HepG2 (cell line): Measurements from ENCODE around the gene XPNPEP1. TPM values are rescaled to one million over a fixed set of nuclear protein-coding genes. Genes with fewer than 3 reads are reported as not detected.

Experiments used
- FOSL2 ChIP-seq: sonication (generic); formaldehyde crosslinking; IDR thresholded peaks from 2 replicates; pipeline ENCODE4 v1.4.0; 2020; ENCODE audit warnings: missing genetic modification reagents
- KDM5B ChIP-seq: sonication (generic); formaldehyde crosslinking; IDR thresholded peaks from 2 replicates; pipeline ENCODE4 v1.4.0; 2020; ENCODE audit warnings: missing genetic modification reagents, mild to moderate bottlenecking, borderline replicate concordance
- NBN ChIP-seq: fragments of 450-650 bp; conservative IDR thresholded peaks from 2 replicates; pipeline ENCODE4 v1.6.1; 2017
- NCOA5 ChIP-seq: sonication (generic); formaldehyde crosslinking; IDR thresholded peaks from 2 replicates; pipeline ENCODE4 v1.4.0; 2020; ENCODE audit warnings: missing genetic modification reagents
- RELA ChIP-seq: sonication (generic); formaldehyde crosslinking; IDR thresholded peaks from 2 replicates; pipeline ENCODE4 v1.4.0; 2020; ENCODE audit warnings: missing genetic modification reagents
- SP2 ChIP-seq: sonication (generic); formaldehyde crosslinking; IDR thresholded peaks from 2 replicates; pipeline ENCODE4 v1.5.1; 2020; ENCODE audit warnings: mild to moderate bottlenecking, missing genetic modification reagents
- ZKSCAN8 ChIP-seq: IDR thresholded peaks from 2 replicates; pipeline ENCODE4 v1.6.1; 2016; ENCODE audit warnings: borderline replicate concordance, missing genetic modification reagents, missing compliant biosample characterization
- ZMYM3 ChIP-seq: sonication (generic); formaldehyde crosslinking; IDR thresholded peaks from 2 replicates; pipeline ENCODE4 v1.5.1; 2020; ENCODE audit warnings: mild to moderate bottlenecking, missing genetic modification reagents
- ZNF296 ChIP-seq: sonication (generic); formaldehyde crosslinking; conservative IDR thresholded peaks from 2 replicates; pipeline ENCODE4 v1.5.0; 2020; ENCODE audit warnings: mild to moderate bottlenecking, missing genetic modification reagents
- ZNF83 ChIP-seq: sonication (generic); formaldehyde crosslinking; IDR thresholded peaks from 2 replicates; pipeline ENCODE4 v1.4.0; 2020; ENCODE audit warnings: missing genetic modification reagents, mild to moderate bottlenecking, borderline replicate concordance
- ZZZ3 ChIP-seq: sonication (generic); formaldehyde crosslinking; IDR thresholded peaks from 2 replicates; pipeline ENCODE4 v1.4.0; 2020; ENCODE audit warnings: missing genetic modification reagents, mild to moderate bottlenecking, borderline replicate concordance
- polyA plus RNA-seq, 8 experiments: library from polyadenylated mRNA; depleted of rRNA in 3 of 8; stranded (reverse) in 7 of 8; unstranded in 1 of 8; fragments of >200 nt; fragmentation: Illumina TruSeq in 4 of 8; extraction: Trizol in 4 of 8; gene quantifications; 2 replicates each; pipeline versions ENCODE4 v1.2.1 to v1.2.3, GENCODE V29; 2011 to 2016; ENCODE audit warnings: low read depth in 4 of 8, missing spikeins in 1 of 8, mixed read lengths in 1 of 8; ENCODE audit not compliant: insufficient read depth in 1 of 8
- total RNA-seq, 5 experiments: library from RNA; depleted of rRNA; stranded (reverse); fragments of >200 nt; fragmentation: Illumina TruSeq; extraction: Trizol; gene quantifications; 2 replicates each; pipeline ENCODE4 v1.2.3, GENCODE V29; 2016; ENCODE audit warnings: low read depth in 1 of 5
- TF ChIP-seq, protein P1 (sequence below): sonication (generic); formaldehyde crosslinking; IDR thresholded peaks from 2 replicates; pipeline ENCODE4; 2020; ENCODE audit warnings: missing genetic modification reagents, mild to moderate bottlenecking, borderline replicate concordance
- TF ChIP-seq, protein P2 (sequence below): IDR thresholded peaks from 2 replicates; pipeline ENCODE4 v1.6.1; 2016; ENCODE audit warnings: missing genetic modification reagents, missing compliant biosample characterization
- TF ChIP-seq, protein P3 (sequence below): sonication (generic); formaldehyde crosslinking; IDR thresholded peaks from 2 replicates; pipeline ENCODE4 v1.5.0; 2020; ENCODE audit warnings: mild to moderate bottlenecking, missing genetic modification reagents
- TF ChIP-seq, protein P4 (sequence below): sonication (generic); formaldehyde crosslinking; IDR thresholded peaks from 2 replicates; pipeline ENCODE4 v1.8.0; 2022; ENCODE audit warnings: missing genetic modification reagents, mild to moderate bottlenecking, borderline replicate concordance
- TF ChIP-seq, protein P5 (sequence below): sonication (generic); formaldehyde crosslinking; IDR thresholded peaks from 2 replicates; pipeline ENCODE4 v1.5.1; 2020; ENCODE audit warnings: missing genetic modification reagents, mild to moderate bottlenecking, borderline replicate concordance
- TF ChIP-seq, protein P6 (sequence below): fragments of 450-650 bp; IDR thresholded peaks from 2 replicates; pipeline ENCODE4 v1.6.1; 2016

The XPNPEP1 gene
- total and polyA plus RNA-seq, 2 of the 13 experiments (the other 11 are each of a cell fraction or from before 2014, with no cell fraction given), result 30.3 to 55.5 TPM

DNA sequence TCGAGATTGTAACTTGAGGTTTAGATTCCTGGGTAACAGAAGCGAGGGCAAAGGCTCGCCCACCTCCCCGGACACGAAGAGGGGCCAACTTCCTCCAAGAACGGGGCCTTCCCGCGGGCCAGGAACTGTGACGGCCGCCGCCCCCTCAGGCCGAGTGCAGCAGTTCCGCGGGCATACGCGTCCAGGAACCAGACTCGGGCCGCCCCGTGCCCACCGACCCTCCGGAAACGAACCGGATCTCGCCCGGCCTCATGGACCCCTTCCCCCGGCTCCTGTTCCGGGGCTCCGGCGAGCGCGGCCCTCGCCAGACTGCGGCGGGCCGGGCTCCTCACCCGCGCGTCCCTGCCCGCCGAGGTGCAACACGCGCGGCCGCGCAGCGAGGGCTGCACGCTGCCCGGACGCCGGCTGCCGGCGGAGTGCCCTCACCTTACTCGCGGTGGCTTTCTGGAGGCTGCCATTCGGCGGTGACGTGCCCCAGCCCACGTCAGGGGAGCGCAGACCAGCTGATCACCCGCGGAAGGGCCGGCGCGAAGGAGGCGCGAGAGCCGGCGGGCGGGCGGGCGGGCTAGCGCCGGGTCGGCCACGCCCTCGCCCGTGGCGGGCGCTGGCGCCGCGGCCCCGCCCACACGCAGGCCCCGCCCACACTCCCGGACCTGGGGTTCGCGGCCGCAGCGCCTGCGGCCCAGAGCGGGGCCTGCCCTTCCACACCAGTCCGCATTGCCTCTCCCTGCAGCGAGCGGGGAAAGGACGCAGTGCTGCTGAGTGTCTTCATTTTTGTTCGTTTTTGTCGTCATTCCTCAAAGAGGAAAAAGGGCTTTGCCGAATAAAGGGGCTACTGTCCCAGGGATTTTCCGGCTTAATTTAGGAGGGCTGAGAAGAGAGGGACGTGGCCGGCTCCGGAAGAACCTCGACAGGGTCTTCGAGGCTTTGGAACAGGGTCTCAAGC lies at the start of gene XPNPEP1 (continued):
- TF ChIP-seq, protein P1, sequence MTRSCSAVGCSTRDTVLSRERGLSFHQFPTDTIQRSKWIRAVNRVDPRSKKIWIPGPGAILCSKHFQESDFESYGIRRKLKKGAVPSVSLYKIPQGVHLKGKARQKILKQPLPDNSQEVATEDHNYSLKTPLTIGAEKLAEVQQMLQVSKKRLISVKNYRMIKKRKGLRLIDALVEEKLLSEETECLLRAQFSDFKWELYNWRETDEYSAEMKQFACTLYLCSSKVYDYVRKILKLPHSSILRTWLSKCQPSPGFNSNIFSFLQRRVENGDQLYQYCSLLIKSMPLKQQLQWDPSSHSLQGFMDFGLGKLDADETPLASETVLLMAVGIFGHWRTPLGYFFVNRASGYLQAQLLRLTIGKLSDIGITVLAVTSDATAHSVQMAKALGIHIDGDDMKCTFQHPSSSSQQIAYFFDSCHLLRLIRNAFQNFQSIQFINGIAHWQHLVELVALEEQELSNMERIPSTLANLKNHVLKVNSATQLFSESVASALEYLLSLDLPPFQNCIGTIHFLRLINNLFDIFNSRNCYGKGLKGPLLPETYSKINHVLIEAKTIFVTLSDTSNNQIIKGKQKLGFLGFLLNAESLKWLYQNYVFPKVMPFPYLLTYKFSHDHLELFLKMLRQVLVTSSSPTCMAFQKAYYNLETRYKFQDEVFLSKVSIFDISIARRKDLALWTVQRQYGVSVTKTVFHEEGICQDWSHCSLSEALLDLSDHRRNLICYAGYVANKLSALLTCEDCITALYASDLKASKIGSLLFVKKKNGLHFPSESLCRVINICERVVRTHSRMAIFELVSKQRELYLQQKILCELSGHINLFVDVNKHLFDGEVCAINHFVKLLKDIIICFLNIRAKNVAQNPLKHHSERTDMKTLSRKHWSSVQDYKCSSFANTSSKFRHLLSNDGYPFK, result no peak
- no peak for TF ChIP-seq ZNF83 (CRISPR knock-in tag)
- TF ChIP-seq ZMYM3 (CRISPR knock-in tag), result no peak
- TF ChIP-seq ZZZ3 (CRISPR knock-in tag), result no peak
- no peak for TF ChIP-seq RELA (CRISPR knock-in tag)
- no peak for TF ChIP-seq NCOA5 (CRISPR knock-in tag)
- TF ChIP-seq, protein P2, sequence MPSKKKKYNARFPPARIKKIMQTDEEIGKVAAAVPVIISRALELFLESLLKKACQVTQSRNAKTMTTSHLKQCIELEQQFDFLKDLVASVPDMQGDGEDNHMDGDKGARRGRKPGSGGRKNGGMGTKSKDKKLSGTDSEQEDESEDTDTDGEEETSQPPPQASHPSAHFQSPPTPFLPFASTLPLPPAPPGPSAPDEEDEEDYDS, result peak; percentile 46; the same call in 1 of the 2 replicates
- no peak for TF ChIP-seq ZKSCAN8 (CRISPR knock-in tag)
- TF ChIP-seq FOSL2 (CRISPR knock-in tag), result no peak; the same call in 1 of the 2 replicates
- TF ChIP-seq NBN, result no peak
- TF ChIP-seq, protein P3, sequence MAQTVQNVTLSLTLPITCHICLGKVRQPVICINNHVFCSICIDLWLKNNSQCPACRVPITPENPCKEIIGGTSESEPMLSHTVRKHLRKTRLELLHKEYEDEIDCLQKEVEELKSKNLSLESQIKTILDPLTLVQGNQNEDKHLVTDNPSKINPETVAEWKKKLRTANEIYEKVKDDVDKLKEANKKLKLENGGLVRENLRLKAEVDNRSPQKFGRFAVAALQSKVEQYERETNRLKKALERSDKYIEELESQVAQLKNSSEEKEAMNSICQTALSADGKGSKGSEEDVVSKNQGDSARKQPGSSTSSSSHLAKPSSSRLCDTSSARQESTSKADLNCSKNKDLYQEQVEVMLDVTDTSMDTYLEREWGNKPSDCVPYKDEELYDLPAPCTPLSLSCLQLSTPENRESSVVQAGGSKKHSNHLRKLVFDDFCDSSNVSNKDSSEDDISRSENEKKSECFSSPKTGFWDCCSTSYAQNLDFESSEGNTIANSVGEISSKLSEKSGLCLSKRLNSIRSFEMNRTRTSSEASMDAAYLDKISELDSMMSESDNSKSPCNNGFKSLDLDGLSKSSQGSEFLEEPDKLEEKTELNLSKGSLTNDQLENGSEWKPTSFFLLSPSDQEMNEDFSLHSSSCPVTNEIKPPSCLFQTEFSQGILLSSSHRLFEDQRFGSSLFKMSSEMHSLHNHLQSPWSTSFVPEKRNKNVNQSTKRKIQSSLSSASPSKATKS (CRISPR knock-in tag), result no peak
- TF ChIP-seq, protein P4, sequence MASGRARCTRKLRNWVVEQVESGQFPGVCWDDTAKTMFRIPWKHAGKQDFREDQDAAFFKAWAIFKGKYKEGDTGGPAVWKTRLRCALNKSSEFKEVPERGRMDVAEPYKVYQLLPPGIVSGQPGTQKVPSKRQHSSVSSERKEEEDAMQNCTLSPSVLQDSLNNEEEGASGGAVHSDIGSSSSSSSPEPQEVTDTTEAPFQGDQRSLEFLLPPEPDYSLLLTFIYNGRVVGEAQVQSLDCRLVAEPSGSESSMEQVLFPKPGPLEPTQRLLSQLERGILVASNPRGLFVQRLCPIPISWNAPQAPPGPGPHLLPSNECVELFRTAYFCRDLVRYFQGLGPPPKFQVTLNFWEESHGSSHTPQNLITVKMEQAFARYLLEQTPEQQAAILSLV (CRISPR knock-in tag), result 0 out of 2 replicates have a peak, but pooled peaks have one; percentile 19
- TF ChIP-seq, protein P5, sequence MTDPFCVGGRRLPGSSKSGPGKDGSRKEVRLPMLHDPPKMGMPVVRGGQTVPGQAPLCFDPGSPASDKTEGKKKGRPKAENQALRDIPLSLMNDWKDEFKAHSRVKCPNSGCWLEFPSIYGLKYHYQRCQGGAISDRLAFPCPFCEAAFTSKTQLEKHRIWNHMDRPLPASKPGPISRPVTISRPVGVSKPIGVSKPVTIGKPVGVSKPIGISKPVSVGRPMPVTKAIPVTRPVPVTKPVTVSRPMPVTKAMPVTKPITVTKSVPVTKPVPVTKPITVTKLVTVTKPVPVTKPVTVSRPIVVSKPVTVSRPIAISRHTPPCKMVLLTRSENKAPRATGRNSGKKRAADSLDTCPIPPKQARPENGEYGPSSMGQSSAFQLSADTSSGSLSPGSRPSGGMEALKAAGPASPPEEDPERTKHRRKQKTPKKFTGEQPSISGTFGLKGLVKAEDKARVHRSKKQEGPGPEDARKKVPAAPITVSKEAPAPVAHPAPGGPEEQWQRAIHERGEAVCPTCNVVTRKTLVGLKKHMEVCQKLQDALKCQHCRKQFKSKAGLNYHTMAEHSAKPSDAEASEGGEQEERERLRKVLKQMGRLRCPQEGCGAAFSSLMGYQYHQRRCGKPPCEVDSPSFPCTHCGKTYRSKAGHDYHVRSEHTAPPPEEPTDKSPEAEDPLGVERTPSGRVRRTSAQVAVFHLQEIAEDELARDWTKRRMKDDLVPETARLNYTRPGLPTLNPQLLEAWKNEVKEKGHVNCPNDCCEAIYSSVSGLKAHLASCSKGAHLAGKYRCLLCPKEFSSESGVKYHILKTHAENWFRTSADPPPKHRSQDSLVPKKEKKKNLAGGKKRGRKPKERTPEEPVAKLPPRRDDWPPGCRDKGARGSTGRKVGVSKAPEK (CRISPR knock-in tag), result no peak
- TF ChIP-seq, protein P6, sequence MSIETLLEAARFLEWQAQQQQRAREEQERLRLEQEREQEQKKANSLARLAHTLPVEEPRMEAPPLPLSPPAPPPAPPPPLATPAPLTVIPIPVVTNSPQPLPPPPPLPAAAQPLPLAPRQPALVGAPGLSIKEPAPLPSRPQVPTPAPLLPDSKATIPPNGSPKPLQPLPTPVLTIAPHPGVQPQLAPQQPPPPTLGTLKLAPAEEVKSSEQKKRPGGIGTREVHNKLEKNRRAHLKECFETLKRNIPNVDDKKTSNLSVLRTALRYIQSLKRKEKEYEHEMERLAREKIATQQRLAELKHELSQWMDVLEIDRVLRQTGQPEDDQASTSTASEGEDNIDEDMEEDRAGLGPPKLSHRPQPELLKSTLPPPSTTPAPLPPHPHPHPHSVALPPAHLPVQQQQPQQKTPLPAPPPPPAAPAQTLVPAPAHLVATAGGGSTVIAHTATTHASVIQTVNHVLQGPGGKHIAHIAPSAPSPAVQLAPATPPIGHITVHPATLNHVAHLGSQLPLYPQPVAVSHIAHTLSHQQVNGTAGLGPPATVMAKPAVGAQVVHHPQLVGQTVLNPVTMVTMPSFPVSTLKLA, result no peak
- no peak for TF ChIP-seq SP2 (CRISPR knock-in tag)
- peak; percentile 50 for TF ChIP-seq KDM5B (CRISPR knock-in tag)
- TF ChIP-seq ZNF296 (CRISPR knock-in tag), result no peak
